ENCODE measurements around the gene MIDN.

DNA sequence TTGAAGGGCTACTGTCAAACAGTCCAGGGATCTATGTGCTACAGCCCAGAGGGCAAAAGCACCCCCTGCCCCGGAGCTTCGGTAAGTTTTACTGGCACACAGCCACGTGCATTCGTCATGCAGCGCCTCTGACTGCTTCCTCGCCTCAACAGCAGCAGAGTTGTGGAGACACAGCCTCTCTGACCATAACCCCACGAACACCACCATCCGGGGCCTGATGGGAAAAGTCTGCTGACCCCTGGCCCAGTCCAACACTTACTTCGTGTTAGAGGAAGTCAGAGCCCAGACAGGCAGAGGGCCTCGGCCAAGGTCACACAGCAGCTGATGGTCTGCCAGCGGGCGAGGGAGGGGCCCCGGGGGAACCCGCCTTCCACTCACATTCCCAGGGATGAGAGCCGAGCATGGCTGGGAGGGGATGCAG, 15.7 kb upstream of the MIDN start:
- TF ChIP-seq, protein P1, sequence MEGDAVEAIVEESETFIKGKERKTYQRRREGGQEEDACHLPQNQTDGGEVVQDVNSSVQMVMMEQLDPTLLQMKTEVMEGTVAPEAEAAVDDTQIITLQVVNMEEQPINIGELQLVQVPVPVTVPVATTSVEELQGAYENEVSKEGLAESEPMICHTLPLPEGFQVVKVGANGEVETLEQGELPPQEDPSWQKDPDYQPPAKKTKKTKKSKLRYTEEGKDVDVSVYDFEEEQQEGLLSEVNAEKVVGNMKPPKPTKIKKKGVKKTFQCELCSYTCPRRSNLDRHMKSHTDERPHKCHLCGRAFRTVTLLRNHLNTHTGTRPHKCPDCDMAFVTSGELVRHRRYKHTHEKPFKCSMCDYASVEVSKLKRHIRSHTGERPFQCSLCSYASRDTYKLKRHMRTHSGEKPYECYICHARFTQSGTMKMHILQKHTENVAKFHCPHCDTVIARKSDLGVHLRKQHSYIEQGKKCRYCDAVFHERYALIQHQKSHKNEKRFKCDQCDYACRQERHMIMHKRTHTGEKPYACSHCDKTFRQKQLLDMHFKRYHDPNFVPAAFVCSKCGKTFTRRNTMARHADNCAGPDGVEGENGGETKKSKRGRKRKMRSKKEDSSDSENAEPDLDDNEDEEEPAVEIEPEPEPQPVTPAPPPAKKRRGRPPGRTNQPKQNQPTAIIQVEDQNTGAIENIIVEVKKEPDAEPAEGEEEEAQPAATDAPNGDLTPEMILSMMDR (IDR thresholded peaks at IDR 0.05): no peak
- TF ChIP-seq POLR2AphosphoS5 (IDR thresholded peaks at IDR 0.05): no peak
- TF ChIP-seq POLR2A (IDR thresholded peaks at IDR 0.05): no peak
- TF ChIP-seq EP300 (IDR thresholded peaks at IDR 0.05): no peak
